SU-DHL-6 (cell line): Measurements from ENCODE around the gene ACCSL.

Experiments used
- H2AFZ ChIP-seq: fragments of 200-600 bp; sonication (generic); 2 replicates; pipeline ENCODE4 v1.6.1; 2014; ENCODE audit warnings: low read depth, mild to moderate bottlenecking, moderate library complexity, mixed read lengths, antibody characterized with exemption, low read length; ENCODE audit not compliant: severe bottlenecking
- H3F3A ChIP-seq: fragments of 200-600 bp; shearing (Covaris generic); 2 replicates; pipeline ENCODE4 v1.6.0; 2016; ENCODE audit warnings: antibody characterized with exemption, mild to moderate bottlenecking; ENCODE audit not compliant: insufficient read depth
- H3K27ac ChIP-seq: fragments of 200-600 bp; sonication (generic); 2 replicates; pipeline ENCODE4 v1.5.1; 2016; ENCODE audit warnings: low read depth, mild to moderate bottlenecking, low read length, moderate library complexity, mixed read lengths
- H3K27me3 ChIP-seq: fragments of 200-600 bp; sonication (generic), shearing (Covaris generic); 2 replicates; pipeline ENCODE4 v1.6.0; 2014; ENCODE audit warnings: mild to moderate bottlenecking, low read length
- H3K36me3 ChIP-seq: fragments of 200-600 bp; sonication (generic); 2 replicates; pipeline ENCODE4 v1.6.1; 2014; ENCODE audit warnings: mild to moderate bottlenecking, low read length, mixed read lengths
- H3K4me2 ChIP-seq: fragments of 300-600, 200-600 bp; shearing (Covaris generic), sonication (generic); 2 replicates; pipeline ENCODE4 v1.6.0; 2014; ENCODE audit warnings: low read length, low read depth, mild to moderate bottlenecking; ENCODE audit not compliant: poor library complexity, severe bottlenecking
- H3K4me3 ChIP-seq: fragments of 200-600 bp; sonication (generic); 2 replicates; pipeline ENCODE4 v1.5.1; 2014; ENCODE audit warnings: antibody characterized with exemption, low read length, mild to moderate bottlenecking, mixed read lengths; ENCODE audit not compliant: insufficient read depth, poor library complexity, severe bottlenecking
- H3K79me2 ChIP-seq: fragments of 200-600 bp; sonication (generic); 2 replicates; pipeline ENCODE4 v1.6.1; 2014; ENCODE audit warnings: mild to moderate bottlenecking, low read length, moderate library complexity; ENCODE audit not compliant: insufficient read depth
- H3K9ac ChIP-seq: fragments of 200-600 bp; sonication (generic); 2 replicates; pipeline ENCODE4 v1.7.0; 2014; ENCODE audit warnings: mild to moderate bottlenecking, low read length
- H3K9me2 ChIP-seq: fragments of 200-600 bp; sonication (generic); replicated peaks from 2 replicates; pipeline ENCODE4 v1.6.1; 2014; ENCODE audit warnings: low read length; ENCODE audit not compliant: insufficient read depth
- H3K9me3 ChIP-seq: fragments of 200-600 bp; sonication (generic); 2 replicates; pipeline ENCODE4 v1.6.1; 2014; ENCODE audit warnings: low read length, mixed read lengths; ENCODE audit not compliant: insufficient read depth
- H4K20me1 ChIP-seq: fragments of 200-600 bp; sonication (generic); 2 replicates; pipeline ENCODE4 v1.6.1; 2014; ENCODE audit warnings: low read depth, mild to moderate bottlenecking, antibody characterized with exemption, low read length, moderate library complexity, mixed read lengths
- CTCF ChIP-seq: fragments of 200-600 bp; sonication (generic); IDR thresholded peaks from one replicate; pipeline ENCODE4 v1.5.1; 2017; ENCODE audit warnings: antibody characterized with exemption, mild to moderate bottlenecking, low read length, moderate library complexity; ENCODE audit not compliant: insufficient read depth, poor library complexity, severe bottlenecking
- EZH2phosphoT487 ChIP-seq: fragments of 200-600 bp; sonication (generic), shearing (Covaris generic); conservative IDR thresholded peaks from 2 replicates; pipeline ENCODE4 v1.6.1; 2018; ENCODE audit warnings: mild to moderate bottlenecking, antibody characterized with exemption, low read length, moderate library complexity, mixed read lengths

The ACCSL gene

GRCh38 chr11:44096360-44097185 is 48.8 kb downstream of the ACCSL start:
- H3K79me2 ChIP-seq = no peaks in the 10 kb centered on the region
- peak overlapping the region; percentile 94 for H2AFZ ChIP-seq
- H3K36me3 ChIP-seq = no peaks in the 10 kb centered on the region; the same call in 1 of the 2 replicates
- peak overlapping the region; percentile 77 for H3K4me3 ChIP-seq
- H3K9me2 ChIP-seq = no peaks in the 10 kb centered on the region
- no peaks in the 10 kb centered on the region for H3F3A ChIP-seq
- no peaks in the 10 kb centered on the region for H4K20me1 ChIP-seq
- H3K9ac ChIP-seq = peak overlapping the region; percentile 72
- TF ChIP-seq CTCF (no peak), EZH2phosphoT487 (no peak)
- H3K9me3 ChIP-seq = no peaks in the 10 kb centered on the region
- H3K4me2 ChIP-seq = peak overlapping the region; percentile 82
- H3K27me3 ChIP-seq = no peaks in the 10 kb centered on the region
- no peak overlapping the region for H3K27ac ChIP-seq

- Histone ChIP-seq H3K27ac (no peak overlapping the region), H2AFZ (no peak overlapping the region), H3K9me3 (no peaks in the 10 kb centered on the region), H3K9me2 (no peaks in the 10 kb centered on the region), H3K27me3 (no peaks in the 10 kb centered on the region), H4K20me1 (no peaks in the 10 kb centered on the region), H3K4me2 (no peak overlapping the region), H3K9ac (no peak overlapping the region), H3K4me3 (no peak overlapping the region), H3F3A (no peaks in the 10 kb centered on the region), H3K36me3 (no peaks in the 10 kb centered on the region; the same call in 1 of the 2 replicates), H3K79me2 (no peaks in the 10 kb centered on the region)
- TF ChIP-seq EZH2phosphoT487 (no peak), CTCF (no peak)
Measured at GRCh38 chr11:44097821-44098220, 50.0 kb downstream of the ACCSL start.

- H3K79me2 ChIP-seq = peaks cover 3% of the 10 kb centered on the region; the same call in 1 of the 2 replicates
- H3K4me2 ChIP-seq = no peak overlapping the region
Measured at GRCh38 chr11:44101098-44101497, 53.3 kb downstream of the ACCSL start.

More at GRCh38 chr11:44101098-44101497, 53.3 kb downstream of the ACCSL start:
- Histone ChIP-seq H3K4me3 (no peak overlapping the region), H3K9me2 (no peaks in the 10 kb centered on the region), H3K9me3 (no peaks in the 10 kb centered on the region), H3F3A (no peaks in the 10 kb centered on the region), H3K27ac (no peak overlapping the region), H3K27me3 (no peaks in the 10 kb centered on the region), H4K20me1 (peaks cover 5% of the 10 kb centered on the region), H3K9ac (no peak overlapping the region), H3K36me3 (no peaks in the 10 kb centered on the region; the same call in 1 of the 2 replicates), H2AFZ (no peak overlapping the region)
- TF ChIP-seq EZH2phosphoT487 (no peak), CTCF (no peak)
